ENCODE measurements around the gene NOD2. TPM values are rescaled to one million over a fixed set of nuclear protein-coding genes. Genes with fewer than 3 reads are reported as not detected.

The NOD2 gene
- total RNA-seq, 1 donor from 2014 or later: not detected

- peaks cover 6% of the 10 kb centered on the region for H3K9me3 Mint-ChIP-seq
- TF ChIP-seq CTCF (IDR thresholded peaks at IDR 0.05): no peak
- no peak for TF ChIP-seq EZH2 (IDR thresholded peaks at IDR 0.05)
- no peak for TF ChIP-seq EZH2phosphoT487 (IDR thresholded peaks at IDR 0.05)
- Histone ChIP-seq H3K9me3 (ENCODE audit: low read depth) (no peaks in the 10 kb centered on the region), H3K27ac (no peak overlapping the region), H2AFZ (replicated peaks) (no peak overlapping the region), H3K4me2 (no peak overlapping the region), H3K27me3 (no peaks in the 10 kb centered on the region), H4K20me1 (ENCODE audit: low read depth) (no peaks in the 10 kb centered on the region), H3F3A (ENCODE audit: low read depth) (no peaks in the 10 kb centered on the region), H3K79me2 (ENCODE audit: low read depth) (no peaks in the 10 kb centered on the region), H3K4me3 (no peak overlapping the region), H3K4me1 (no peaks in the 10 kb centered on the region), H3K9ac (no peak overlapping the region), H3K36me3 (no peaks in the 10 kb centered on the region)
- H3K27me3 Mint-ChIP-seq (ENCODE audit: insufficient read depth, low read depth): peaks cover 6% of the 10 kb centered on the region
- H3K27ac Mint-ChIP-seq: no peak overlapping the region
- no peak for DNase-seq (ENCODE audit: low spot score)
- H3K36me3 Mint-ChIP-seq: no peaks in the 10 kb centered on the region
- H3K4me1 Mint-ChIP-seq: peaks cover 5% of the 10 kb centered on the region
- H3K4me3 Mint-ChIP-seq: no peak overlapping the region
Measured at GRCh38 chr16:50722405-50722737, 29.0 kb downstream of the NOD2 start.

- Mint-ChIP-seq H3K4me1 (peaks cover 3% of the 10 kb centered on the region), H3K27ac (no peak overlapping the region), H3K9me3 (peaks cover 6% of the 10 kb centered on the region), H3K4me3 (no peak overlapping the region), H3K27me3 (ENCODE audit: insufficient read depth, low read depth) (peaks cover 7% of the 10 kb centered on the region), H3K36me3 (no peaks in the 10 kb centered on the region)
- no peak for DNase-seq (ENCODE audit: low spot score)
- no peaks in the 10 kb centered on the region for H3K36me3 ChIP-seq
- H3K4me1 ChIP-seq: no peaks in the 10 kb centered on the region
- H3K79me2 ChIP-seq (ENCODE audit: low read depth): no peaks in the 10 kb centered on the region
- H3K27me3 ChIP-seq: no peaks in the 10 kb centered on the region
- H4K20me1 ChIP-seq (ENCODE audit: low read depth): no peaks in the 10 kb centered on the region
- H3K4me2 ChIP-seq: no peak overlapping the region
- H3K27ac ChIP-seq: no peak overlapping the region
- H2AFZ ChIP-seq (replicated peaks): no peak overlapping the region
- no peaks in the 10 kb centered on the region for H3F3A ChIP-seq (ENCODE audit: low read depth)
- H3K9me3 ChIP-seq (ENCODE audit: low read depth): no peaks in the 10 kb centered on the region
- H3K9ac ChIP-seq: no peak overlapping the region
- TF ChIP-seq CTCF (IDR thresholded peaks at IDR 0.05) (no peak), EZH2 (IDR thresholded peaks at IDR 0.05) (no peak), EZH2phosphoT487 (IDR thresholded peaks at IDR 0.05) (no peak)
- no peak overlapping the region for H3K4me3 ChIP-seq
Measured at GRCh38 chr16:50722960-50723359, 29.6 kb downstream of the NOD2 start.

- TF ChIP-seq EZH2 (IDR thresholded peaks at IDR 0.05): no peak
- no peak for TF ChIP-seq EZH2phosphoT487 (IDR thresholded peaks at IDR 0.05)
- TF ChIP-seq CTCF (IDR thresholded peaks at IDR 0.05): no peak
- H3K9me3 Mint-ChIP-seq: peaks cover 6% of the 10 kb centered on the region
- no peaks in the 10 kb centered on the region for H3K4me1 ChIP-seq
- no peaks in the 10 kb centered on the region for H3K9me3 ChIP-seq (ENCODE audit: low read depth)
- no peak overlapping the region for H3K4me2 ChIP-seq
- H3F3A ChIP-seq (ENCODE audit: low read depth): no peaks in the 10 kb centered on the region
- no peaks in the 10 kb centered on the region for H3K36me3 Mint-ChIP-seq
- no peaks in the 10 kb centered on the region for H3K79me2 ChIP-seq (ENCODE audit: low read depth)
- H3K27ac ChIP-seq: no peak overlapping the region
- H3K27ac Mint-ChIP-seq: no peak overlapping the region
- H3K4me3 ChIP-seq: no peak overlapping the region
- no peak overlapping the region for H3K4me3 Mint-ChIP-seq
- H2AFZ ChIP-seq (replicated peaks): no peak overlapping the region
- H3K27me3 Mint-ChIP-seq (ENCODE audit: insufficient read depth, low read depth): peaks cover 7% of the 10 kb centered on the region
- no peaks in the 10 kb centered on the region for H3K36me3 ChIP-seq
- no peaks in the 10 kb centered on the region for H3K27me3 ChIP-seq
- H4K20me1 ChIP-seq (ENCODE audit: low read depth): no peaks in the 10 kb centered on the region
- no peak overlapping the region for H3K9ac ChIP-seq
- DNase-seq (ENCODE audit: low spot score): no peak
- no peaks in the 10 kb centered on the region for H3K4me1 Mint-ChIP-seq
Measured at GRCh38 chr16:50724306-50724705, 30.9 kb downstream of the NOD2 start.

Measured in neural progenitor cell (in vitro differentiated cells).